NCI-H524 treated with DMSO at 0.1 percent for 48 hours (cell line): Measurements from ENCODE around the gene APOA5.

ENCODE experiments used
- DNase-seq: peaks from one replicate; lab custom pipeline; 2025; lab: John Stamatoyannopoulos, UW

The APOA5 gene

GRCh38 chr11:116797816-116798215, 6.1 kb upstream of the APOA5 start:
- no peak for DNase-seq

- no peak for DNase-seq
Observed at GRCh38 chr11:116796548-116796947, 4.9 kb upstream of the APOA5 start.

- no peak for DNase-seq
Observed at GRCh38 chr11:116794851-116795250, 3.2 kb upstream of the APOA5 start.

GRCh38 chr11:116793772-116794097, 2.1 kb upstream of the APOA5 start:
- no peak for DNase-seq

GRCh38 chr11:116792869-116793771, 1.4 kb upstream of the APOA5 start:
- no peak for DNase-seq

GRCh38 chr11:116792144-116792868, 627 bp upstream of the APOA5 start:
- DNase-seq: no peak

GRCh38 chr11:116791002-116791812, 472 bp downstream of the APOA5 start:
- DNase-seq: no peak

GRCh38 chr11:116790167-116791001, 1.3 kb downstream of the APOA5 start:
- no peak for DNase-seq

- no peak for DNase-seq
Observed at GRCh38 chr11:116788975-116789374, 2.7 kb downstream of the APOA5 start.

GRCh38 chr11:116788534-116788933, 3.1 kb downstream of the APOA5 start:
- DNase-seq: no peak

- DNase-seq: no peak
Observed at GRCh38 chr11:116787786-116788486, 3.7 kb downstream of the APOA5 start, which contains the start of gene ZPR1. Gene ZPR1, minus strand, starts transcription at chr11:116788023. Its CDS starts 33 bp downstream, at chr11:116787990.

- DNase-seq: no peak
Observed at GRCh38 chr11:116787436-116787785, 4.3 kb downstream of the APOA5 start.

- DNase-seq: no peak
Observed at GRCh38 chr11:116786966-116787365, 4.7 kb downstream of the APOA5 start.

GRCh38 chr11:116786326-116786725, 5.4 kb downstream of the APOA5 start:
- DNase-seq: no peak

GRCh38 chr11:116782728-116783127, 9.0 kb downstream of the APOA5 start:
- DNase-seq: no peak

- DNase-seq: no peak
Observed at GRCh38 chr11:116778556-116778955, 13.1 kb downstream of the APOA5 start.

- DNase-seq: no peak
Observed at GRCh38 chr11:116777056-116777455, 14.6 kb downstream of the APOA5 start.

- no peak for DNase-seq
Observed at GRCh38 chr11:116776522-116776984, 15.1 kb downstream of the APOA5 start.

- no peak for DNase-seq
Observed at GRCh38 chr11:116775975-116776374, 15.7 kb downstream of the APOA5 start.

GRCh38 chr11:116774661-116775060, 17.0 kb downstream of the APOA5 start:
- no peak for DNase-seq
